Parathyroid adenoma (tissue), 2 donors: ENCODE measurements around the gene APOBEC3B.
A peak's percentile ranks its signal among the peaks of the same experiment; 100 is the strongest.
"Not testable (repeated sequence)": the region's sequence is repeated elsewhere in the genome, so short reads cannot be mapped to it uniquely, and the experiment has no call there.

Source experiments
- H2AFZ ChIP-seq: fragments of 300-600 bp; sonication (generic); one replicate; pipeline ENCODE4 v1.7.0; 2017; ENCODE audit warnings: antibody characterized with exemption, mild to moderate bottlenecking
- H3K27ac ChIP-seq: fragments of 300-600 bp; sonication (generic); one replicate; pipeline ENCODE4 v1.7.0; 2017
- H3K27me3 ChIP-seq: fragments of 300-600 bp; sonication (generic); one replicate; pipeline ENCODE4 v1.7.0; 2017; ENCODE audit warnings: low read length; ENCODE audit not compliant: control insufficient read depth, insufficient read depth
- H3K36me3 ChIP-seq: fragments of 300-600 bp; sonication (generic); one replicate; pipeline ENCODE4 v1.7.0; 2017; ENCODE audit warnings: low read length; ENCODE audit not compliant: control insufficient read depth, insufficient read depth
- H3K4me1 ChIP-seq: fragments of 300-600 bp; sonication (generic); one replicate; pipeline ENCODE4 v1.7.0; 2017; ENCODE audit warnings: control low read depth
- H3K4me2 ChIP-seq: fragments of 300-600 bp; sonication (generic); one replicate; pipeline ENCODE4 v1.7.0; 2017; ENCODE audit warnings: low read length
- H3K4me3 ChIP-seq: fragments of 300-600 bp; sonication (generic); one replicate; pipeline ENCODE4 v1.7.0; 2017; ENCODE audit warnings: low read depth, low read length
- H3K79me2 ChIP-seq: fragments of 300-600 bp; sonication (generic); one replicate; pipeline ENCODE4 v1.7.0; 2017; ENCODE audit warnings: control low read depth
- H3K9ac ChIP-seq: fragments of 300-600 bp; sonication (generic); one replicate; pipeline ENCODE4 v1.7.0; 2017; ENCODE audit warnings: mild to moderate bottlenecking
- H3K9me3 ChIP-seq: fragments of 300-600 bp; sonication (generic); one replicate; pipeline ENCODE4 v1.7.0; 2017; ENCODE audit warnings: low read length; ENCODE audit not compliant: control insufficient read depth
- CTCF ChIP-seq: fragments of 300-600 bp; sonication (generic); IDR thresholded peaks from one replicate; pipeline ENCODE4 v1.7.0; 2017; ENCODE audit warnings: antibody characterized with exemption, mild to moderate bottlenecking
- donor health status: primary hyperparathyroidism.

The APOBEC3B gene

GRCh38 chr22:39016592-39016991 lies 34.4 kb downstream of the APOBEC3B start:
- H2AFZ ChIP-seq: no peak overlapping the region
- no peak overlapping the region for H3K9ac ChIP-seq
- H3K9me3 ChIP-seq: no peaks in the 10 kb centered on the region
- TF ChIP-seq CTCF: no peak
- H3K27ac ChIP-seq: no peak overlapping the region
- no peaks in the 10 kb centered on the region for H3K79me2 ChIP-seq
- no peak overlapping the region for H3K4me2 ChIP-seq
- H3K27me3 ChIP-seq: no peaks in the 10 kb centered on the region
- H3K36me3 ChIP-seq: no peaks in the 10 kb centered on the region
- H3K4me1 ChIP-seq: no peaks in the 10 kb centered on the region
- H3K4me3 ChIP-seq: no peak overlapping the region

- Histone ChIP-seq H3K36me3 (no peaks in the 10 kb centered on the region), H3K4me3 (no peak overlapping the region), H3K27me3 (no peaks in the 10 kb centered on the region), H3K4me2 (no peak overlapping the region), H3K4me1 (no peaks in the 10 kb centered on the region), H2AFZ (no peak overlapping the region), H3K9ac (no peak overlapping the region), H3K27ac (no peak overlapping the region), H3K79me2 (no peaks in the 10 kb centered on the region), H3K9me3 (no peaks in the 10 kb centered on the region)
- TF ChIP-seq CTCF: no peak
These were observed 35.6 kb downstream of the APOBEC3B start for GRCh38 chr22:39017596-39018365.

- not testable (repeated sequence) for H3K36me3 ChIP-seq, H3K9me3 ChIP-seq, H3K9ac ChIP-seq, H3K79me2 ChIP-seq, H3K4me1 ChIP-seq, H3K27ac ChIP-seq, H3K27me3 ChIP-seq, H3K4me3 ChIP-seq
- peak overlapping the region; percentile 9 for H3K4me2 ChIP-seq
- peak overlapping the region; percentile 46 for H2AFZ ChIP-seq
These were observed 38.0 kb downstream of the APOBEC3B start for GRCh38 chr22:39020021-39020651.

- Histone ChIP-seq H3K4me3 (peak overlapping the region; percentile 46), H3K36me3 (no peaks in the 10 kb centered on the region), H2AFZ (no peak overlapping the region), H3K9me3 (no peaks in the 10 kb centered on the region), H3K79me2 (no peaks in the 10 kb centered on the region), H3K9ac (no peak overlapping the region), H3K27me3 (no peaks in the 10 kb centered on the region), H3K4me2 (peak overlapping the region; percentile 13), H3K4me1 (no peaks in the 10 kb centered on the region), H3K27ac (peak overlapping the region; percentile 39)
- TF ChIP-seq CTCF: no peak
These were observed 39.6 kb downstream of the APOBEC3B start for GRCh38 chr22:39021552-39022250.

- H3K9ac ChIP-seq: no peak overlapping the region
- H2AFZ ChIP-seq: no peak overlapping the region
- H3K27me3 ChIP-seq: no peaks in the 10 kb centered on the region
- no peaks in the 10 kb centered on the region for H3K36me3 ChIP-seq
- no peak overlapping the region for H3K4me2 ChIP-seq
- H3K4me1 ChIP-seq: no peaks in the 10 kb centered on the region
- H3K27ac ChIP-seq: no peak overlapping the region
- H3K4me3 ChIP-seq: no peak overlapping the region
- no peaks in the 10 kb centered on the region for H3K9me3 ChIP-seq
- no peaks in the 10 kb centered on the region for H3K79me2 ChIP-seq
- TF ChIP-seq CTCF: no peak
These were observed 42.6 kb downstream of the APOBEC3B start for GRCh38 chr22:39024519-39025308.
